Spinal cord (tissue), 10 donors: ENCODE results near the gene SYNRG. TPM values are rescaled to one million over a fixed set of nuclear protein-coding genes. Genes with fewer than 3 reads are reported as not detected.

Experiments used
- DNase-seq, 6 donors: peaks; one replicate each; pipeline versions ENCODE4 v3.0.0 to v3.0.0-alpha.2; 2013 to 2015; ENCODE audit warnings: low spot score in 6 of 6, low read depth in 4 of 6
- H3K27ac ChIP-seq: one replicate; pipeline ENCODE4 v1.5.1; 2013; ENCODE audit warnings: low read depth, low read length, control low read depth
- H3K27me3 ChIP-seq: one replicate; pipeline ENCODE4 v1.6.1; 2013; ENCODE audit warnings: low read length; ENCODE audit not compliant: control insufficient read depth, insufficient read depth
- H3K36me3 ChIP-seq: one replicate; pipeline ENCODE4 v1.6.1; 2013; ENCODE audit warnings: low read length; ENCODE audit not compliant: control insufficient read depth, insufficient read depth
- H3K4me1 ChIP-seq: one replicate; pipeline ENCODE4 v1.6.1; 2013; ENCODE audit warnings: low read length; ENCODE audit not compliant: control insufficient read depth, insufficient read depth
- H3K4me3 ChIP-seq: one replicate; pipeline ENCODE4 v1.5.1; 2013; ENCODE audit warnings: low read depth, low read length, control low read depth
- H3K9me3 ChIP-seq: one replicate; pipeline ENCODE4 v1.6.1; 2013; ENCODE audit warnings: low read length; ENCODE audit not compliant: control insufficient read depth, insufficient read depth
- WGBS: methylation state at CpG from one replicate; pipeline ENCODE4 v1.1.5; 2013; ENCODE audit warnings: missing lambda C conversion rate; ENCODE audit not compliant: insufficient coverage; 5-methylcytosine and 5-hydroxymethylcytosine counted together
- polyA plus RNA-seq, 2 donors: library from polyadenylated mRNA; unstranded; fragments of 120-200 nt; gene quantifications; one replicate each; pipeline ENCODE4 v1.2.1, GENCODE V29; 2013; ENCODE audit not compliant: insufficient read length in 2 of 2
- total RNA-seq, 2 donors: library from RNA; depleted of rRNA in 1 of 2; stranded (reverse); fragments of 120-200 nt in 1 of 2; fragments of >200 nt in 1 of 2; gene quantifications; one replicate each; pipeline versions ENCODE4 v1.2.3 to v1.2.4, GENCODE V29; 2013 to 2014
- donor health status: healthy.

Gene SYNRG
- total and polyA plus RNA-seq, 4 donors = 22.6 to 37.0 (median 32.6) TPM

DNA sequence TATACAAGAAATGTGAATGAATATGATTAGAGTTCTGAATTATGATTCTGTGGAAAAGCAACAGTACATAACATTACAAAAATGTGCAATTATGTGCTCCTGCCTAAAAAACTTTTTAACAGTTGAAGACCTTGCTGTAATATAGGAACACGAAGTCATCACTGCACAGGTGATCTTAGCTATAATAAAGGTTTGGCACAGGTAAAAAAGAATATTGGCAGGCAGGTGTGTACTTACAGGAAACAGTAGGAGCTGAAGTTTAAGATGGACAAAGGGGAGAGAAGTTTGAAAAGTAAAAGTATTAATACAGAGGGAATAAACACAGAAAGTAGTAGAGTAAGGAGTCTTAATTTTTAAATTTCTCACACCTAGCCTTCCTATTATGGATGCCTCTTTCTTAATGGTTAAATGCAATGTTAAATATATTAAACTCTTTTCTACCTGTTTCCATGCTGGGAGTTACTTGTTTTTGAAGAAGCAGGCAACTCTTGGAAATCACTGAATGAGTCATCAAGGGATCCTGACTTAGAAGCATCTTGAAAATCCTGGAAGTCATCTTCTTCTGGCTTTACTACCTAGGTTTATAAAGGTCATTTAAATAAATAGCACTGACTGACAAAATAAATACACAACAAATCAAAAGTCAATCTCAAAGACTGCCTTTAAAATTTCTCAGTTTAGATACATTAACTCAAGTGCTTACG lies 40.7 kb downstream of the SYNRG start:
- H3K36me3 ChIP-seq = peaks cover 32% of the 10 kb centered on the region
- no peak overlapping the region for H3K4me3 ChIP-seq
- 100% methylated on average over 1 of the region's 2 CpGs for WGBS

DNA sequence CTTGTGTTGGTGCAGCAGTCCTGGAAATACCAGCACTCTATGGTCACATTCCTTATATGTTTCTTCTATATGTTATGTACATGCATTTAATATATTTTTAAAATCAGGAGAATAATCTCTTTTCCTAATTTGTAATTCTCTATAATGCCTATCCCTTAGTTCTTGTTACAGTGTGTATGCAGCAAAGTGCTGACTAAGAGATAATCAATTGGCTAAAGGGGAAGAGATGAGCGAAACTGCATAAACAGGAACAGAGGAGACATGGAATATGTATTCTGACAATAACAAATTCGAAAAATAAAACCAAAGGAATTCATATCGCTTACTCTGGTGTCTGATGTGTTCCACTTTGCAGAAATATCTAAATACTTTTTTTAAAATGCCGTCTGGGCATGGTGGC lies 41.7 kb downstream of the SYNRG start:
- no CpG with 5 or more reads among the region's 4 CpGs for WGBS
- Histone ChIP-seq H3K9me3 (no peaks in the 10 kb centered on the region), H3K4me1 (no peaks in the 10 kb centered on the region), H3K27me3 (no peaks in the 10 kb centered on the region), H3K36me3 (peaks cover 34% of the 10 kb centered on the region), H3K4me3 (no peak overlapping the region), H3K27ac (no peak overlapping the region)
- no peak for DNase-seq

More for the DNA sequence above, 40.7 kb downstream of the SYNRG start:
- no peaks in the 10 kb centered on the region for H3K9me3 ChIP-seq
- no peaks in the 10 kb centered on the region for H3K4me1 ChIP-seq
- DNase-seq = no peak
- H3K27ac ChIP-seq = no peak overlapping the region
- H3K27me3 ChIP-seq = no peaks in the 10 kb centered on the region

DNA sequence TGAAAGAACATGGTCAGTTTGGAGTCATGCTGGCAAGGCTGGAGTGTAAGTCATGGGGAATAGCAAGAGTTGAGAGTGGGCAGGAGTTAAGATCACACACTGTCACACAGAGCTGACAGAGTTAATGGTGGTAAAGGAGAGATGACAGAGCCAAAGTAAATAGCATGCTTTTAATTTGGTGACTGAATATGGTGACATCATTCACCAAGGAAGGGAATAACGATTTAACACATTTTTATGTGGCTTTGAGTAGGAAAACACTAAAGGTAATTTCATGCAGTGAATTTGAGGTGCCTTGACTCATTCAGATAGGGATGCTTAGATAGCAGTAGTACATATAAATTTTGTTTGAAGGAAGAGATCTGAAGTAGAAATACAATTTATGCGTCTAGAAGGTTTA lies 42.1 kb downstream of the SYNRG start:
- Histone ChIP-seq H3K4me1 (no peaks in the 10 kb centered on the region), H3K27ac (no peak overlapping the region), H3K4me3 (no peak overlapping the region), H3K27me3 (no peaks in the 10 kb centered on the region), H3K36me3 (peaks cover 33% of the 10 kb centered on the region), H3K9me3 (no peaks in the 10 kb centered on the region)
- no peak for DNase-seq
- 80% methylated on average over 1 of the region's 2 CpGs for WGBS

GRCh38 chr17:37564252-37564651 lies 45.0 kb downstream of the SYNRG start:
- Histone ChIP-seq H3K9me3 (no peaks in the 10 kb centered on the region), H3K36me3 (peaks cover 43% of the 10 kb centered on the region), H3K27me3 (no peaks in the 10 kb centered on the region), H3K4me3 (no peak overlapping the region), H3K4me1 (no peaks in the 10 kb centered on the region), H3K27ac (no peak overlapping the region)
- no peak for DNase-seq
- 92% methylated on average over 3 of the region's 3 CpGs for whole genome bisulfite sequencing

DNA sequence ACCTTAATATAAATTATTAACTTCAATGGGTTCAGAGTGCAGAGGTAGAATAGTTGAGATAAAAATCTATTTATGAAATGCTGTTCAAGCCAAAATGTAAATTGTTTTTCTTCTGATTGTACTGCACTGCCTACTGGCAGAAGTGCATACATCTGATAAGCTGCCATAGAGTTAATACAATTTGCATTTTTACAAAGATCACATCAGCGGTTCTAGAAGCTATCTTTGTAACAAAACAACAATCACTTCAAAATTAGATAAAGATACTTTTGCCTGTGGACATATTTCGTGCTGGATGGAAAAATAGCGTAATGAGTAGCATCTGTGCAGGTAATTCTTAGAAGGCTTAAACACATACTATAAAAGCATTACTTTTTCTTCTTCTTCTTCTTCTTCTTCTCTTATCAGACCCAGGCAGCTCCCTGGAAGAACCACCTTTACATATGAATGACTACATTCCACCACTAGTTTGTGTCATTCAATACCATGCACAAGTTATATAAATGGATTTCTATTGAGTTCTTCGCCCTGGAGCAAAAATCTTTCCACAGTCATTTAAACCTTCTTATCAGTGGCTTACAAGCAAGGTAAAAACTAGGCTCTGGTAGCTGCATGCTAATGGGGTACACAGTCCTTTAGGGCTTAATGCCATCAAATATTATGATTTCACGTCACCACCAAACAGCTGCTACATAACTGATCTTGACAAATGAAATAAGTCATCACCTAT lies 47.0 kb downstream of the SYNRG start:
- Histone ChIP-seq H3K4me1 (no peaks in the 10 kb centered on the region), H3K4me3 (no peak overlapping the region), H3K9me3 (no peaks in the 10 kb centered on the region), H3K27me3 (no peaks in the 10 kb centered on the region), H3K27ac (no peak overlapping the region), H3K36me3 (peaks cover 39% of the 10 kb centered on the region)
- WGBS = no CpG with 5 or more reads among the region's 5 CpGs
- DNase-seq = no peak

DNA sequence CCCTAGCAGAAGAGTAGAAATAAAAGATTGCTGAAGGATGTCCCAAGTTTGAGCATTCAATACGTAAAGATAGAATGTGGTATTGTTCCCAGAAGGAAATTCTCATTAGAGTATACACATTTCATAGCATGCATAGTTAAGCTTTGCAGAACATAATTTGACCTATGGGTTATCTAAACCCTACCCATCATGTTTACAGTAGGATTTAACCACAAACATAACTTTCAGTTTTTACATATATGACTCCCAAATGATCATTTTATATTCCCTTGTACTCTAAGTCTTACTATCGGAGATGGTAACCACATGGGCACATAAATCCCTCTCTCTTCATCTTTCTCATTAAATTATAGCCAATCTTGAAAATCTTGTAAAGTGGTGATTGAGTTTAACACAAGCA lies 50.9 kb downstream of the SYNRG start:
- Histone ChIP-seq H3K27ac (no peak overlapping the region), H3K36me3 (peaks cover 25% of the 10 kb centered on the region), H3K4me1 (no peaks in the 10 kb centered on the region), H3K4me3 (no peak overlapping the region), H3K9me3 (no peaks in the 10 kb centered on the region), H3K27me3 (no peaks in the 10 kb centered on the region)
- DNase-seq = no peak
- WGBS = no CpG with 5 or more reads among the region's 2 CpGs

DNA sequence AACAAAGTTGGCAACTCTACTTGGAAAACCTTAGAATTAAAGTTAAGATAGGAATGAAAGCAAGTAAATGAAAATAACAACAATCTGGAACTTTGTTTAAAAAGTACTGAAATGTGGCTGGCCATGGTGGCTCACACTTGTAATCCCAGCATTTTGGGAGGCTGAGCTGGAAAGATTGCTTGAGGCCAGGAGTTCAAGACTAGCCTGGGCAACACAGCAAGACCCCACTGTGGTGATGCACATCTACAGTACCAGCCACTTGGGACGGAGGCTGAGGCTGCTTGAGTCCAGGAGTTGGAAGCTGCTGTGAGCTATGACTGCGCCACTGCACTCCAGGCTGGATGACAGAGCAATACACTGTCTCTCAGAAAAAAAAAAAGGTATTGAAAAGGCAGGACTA lies 51.7 kb downstream of the SYNRG start:
- WGBS = no CpG with 5 or more reads among the region's 2 CpGs
- Histone ChIP-seq H3K4me1 (no peaks in the 10 kb centered on the region), H3K27me3 (no peaks in the 10 kb centered on the region), H3K27ac (no peak overlapping the region), H3K9me3 (no peaks in the 10 kb centered on the region), H3K36me3 (peaks cover 25% of the 10 kb centered on the region), H3K4me3 (no peak overlapping the region)
- DNase-seq = no peak

- peaks cover 18% of the 10 kb centered on the region for H3K36me3 ChIP-seq
Observed at GRCh38 chr17:37555386-37555785, 53.8 kb downstream of the SYNRG start.

DNA sequence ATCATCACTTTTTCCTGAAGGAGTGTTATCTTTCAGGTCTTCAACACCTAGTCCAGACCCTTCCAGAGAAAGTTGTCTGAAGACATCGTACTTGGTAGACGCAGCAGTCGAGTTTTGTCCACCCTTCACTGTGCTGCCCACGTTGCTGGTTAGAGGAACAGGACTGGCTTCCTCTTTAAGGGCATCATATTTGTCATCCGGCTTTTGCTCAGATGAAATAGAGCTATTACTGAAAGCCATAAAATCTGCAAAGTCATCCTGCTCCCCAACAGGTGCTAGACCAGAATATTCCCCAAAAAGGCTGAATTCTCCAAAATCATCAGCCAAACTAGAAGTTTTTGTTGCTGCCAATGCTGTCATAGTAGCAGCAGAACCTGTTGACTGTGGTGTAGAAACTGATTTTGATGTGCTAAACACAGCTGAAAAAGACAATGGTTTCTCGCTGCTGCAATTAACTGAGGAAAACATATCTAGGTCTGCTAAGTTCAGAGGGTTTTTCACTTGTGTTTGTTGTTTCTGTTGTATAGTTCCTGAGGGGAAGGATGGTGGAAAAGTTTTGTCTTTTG lies 55.7 kb downstream of the SYNRG start:
- H3K4me1 ChIP-seq = no peaks in the 10 kb centered on the region
- no peaks in the 10 kb centered on the region for H3K9me3 ChIP-seq
- 91% methylated on average over 6 of the region's 6 CpGs for whole genome bisulfite sequencing
- H3K27me3 ChIP-seq = no peaks in the 10 kb centered on the region
- no peak for DNase-seq
- peaks cover 10% of the 10 kb centered on the region for H3K36me3 ChIP-seq
- no peak overlapping the region for H3K27ac ChIP-seq
- no peak overlapping the region for H3K4me3 ChIP-seq

More at GRCh38 chr17:37555386-37555785, 53.8 kb downstream of the SYNRG start:
- no peak for DNase-seq
- no CpG with 5 or more reads among the region's 3 CpGs for WGBS
- no peaks in the 10 kb centered on the region for H3K27me3 ChIP-seq
- H3K4me1 ChIP-seq = no peaks in the 10 kb centered on the region
- no peaks in the 10 kb centered on the region for H3K9me3 ChIP-seq
- H3K4me3 ChIP-seq = no peak overlapping the region
- H3K27ac ChIP-seq = no peak overlapping the region
